GM12801 (cell line): Measurements from ENCODE around the gene NT5C.

Experiments used
- TF ChIP-seq, protein P1 (sequence below): IDR thresholded peaks from one replicate; pipeline ENCODE4 v1.5.1; 2011; ENCODE audit warnings: control low read depth; ENCODE audit not compliant: insufficient read length; ENCODE audit errors: extremely low read depth

Gene NT5C

DNA sequence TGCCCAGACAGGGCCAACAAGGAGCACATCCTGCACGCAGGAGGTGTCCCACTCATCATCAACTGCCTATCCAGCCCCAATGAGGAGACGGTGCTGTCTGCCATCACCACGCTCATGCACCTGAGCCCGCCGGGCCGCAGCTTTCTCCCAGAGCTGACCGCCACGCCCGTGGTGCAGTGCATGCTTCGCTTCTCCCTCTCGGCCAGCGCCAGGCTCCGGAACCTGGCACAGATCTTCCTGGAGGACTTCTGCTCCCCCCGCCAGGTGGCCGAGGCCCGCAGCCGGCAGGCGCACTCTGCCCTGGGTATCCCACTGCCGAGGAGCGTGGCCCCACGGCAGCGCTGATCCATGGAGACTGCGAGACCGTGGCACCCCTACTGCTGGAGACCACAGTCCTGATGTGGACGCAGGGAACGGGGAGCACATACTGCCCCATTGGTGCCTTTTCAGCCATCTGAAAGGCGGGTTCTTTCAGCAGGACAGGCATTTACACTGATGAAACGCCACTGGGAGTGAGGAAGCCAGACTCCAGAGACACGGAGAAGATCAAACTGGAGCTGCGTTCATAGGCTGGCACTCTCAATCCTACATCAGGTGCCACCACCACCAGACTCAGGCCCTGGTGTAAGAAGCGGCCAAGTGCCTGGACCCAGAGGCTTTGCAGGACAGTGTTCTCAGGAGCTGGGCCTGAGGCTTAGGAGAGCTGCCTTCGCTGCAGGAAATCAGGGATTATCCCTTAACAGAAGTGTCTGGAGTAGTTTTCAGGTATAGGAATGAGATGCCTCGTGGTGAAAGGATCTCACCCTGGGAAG is 2.6 kb downstream of the NT5C start:
- TF ChIP-seq, protein P1, sequence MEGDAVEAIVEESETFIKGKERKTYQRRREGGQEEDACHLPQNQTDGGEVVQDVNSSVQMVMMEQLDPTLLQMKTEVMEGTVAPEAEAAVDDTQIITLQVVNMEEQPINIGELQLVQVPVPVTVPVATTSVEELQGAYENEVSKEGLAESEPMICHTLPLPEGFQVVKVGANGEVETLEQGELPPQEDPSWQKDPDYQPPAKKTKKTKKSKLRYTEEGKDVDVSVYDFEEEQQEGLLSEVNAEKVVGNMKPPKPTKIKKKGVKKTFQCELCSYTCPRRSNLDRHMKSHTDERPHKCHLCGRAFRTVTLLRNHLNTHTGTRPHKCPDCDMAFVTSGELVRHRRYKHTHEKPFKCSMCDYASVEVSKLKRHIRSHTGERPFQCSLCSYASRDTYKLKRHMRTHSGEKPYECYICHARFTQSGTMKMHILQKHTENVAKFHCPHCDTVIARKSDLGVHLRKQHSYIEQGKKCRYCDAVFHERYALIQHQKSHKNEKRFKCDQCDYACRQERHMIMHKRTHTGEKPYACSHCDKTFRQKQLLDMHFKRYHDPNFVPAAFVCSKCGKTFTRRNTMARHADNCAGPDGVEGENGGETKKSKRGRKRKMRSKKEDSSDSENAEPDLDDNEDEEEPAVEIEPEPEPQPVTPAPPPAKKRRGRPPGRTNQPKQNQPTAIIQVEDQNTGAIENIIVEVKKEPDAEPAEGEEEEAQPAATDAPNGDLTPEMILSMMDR = no peak

GRCh38 chr17:75126954-75127353 is 4.6 kb downstream of the NT5C start:
- TF ChIP-seq, protein P1 = no peak

- TF ChIP-seq, protein P1 = no peak
Observed at GRCh38 chr17:75125984-75126383, 5.6 kb downstream of the NT5C start.

DNA sequence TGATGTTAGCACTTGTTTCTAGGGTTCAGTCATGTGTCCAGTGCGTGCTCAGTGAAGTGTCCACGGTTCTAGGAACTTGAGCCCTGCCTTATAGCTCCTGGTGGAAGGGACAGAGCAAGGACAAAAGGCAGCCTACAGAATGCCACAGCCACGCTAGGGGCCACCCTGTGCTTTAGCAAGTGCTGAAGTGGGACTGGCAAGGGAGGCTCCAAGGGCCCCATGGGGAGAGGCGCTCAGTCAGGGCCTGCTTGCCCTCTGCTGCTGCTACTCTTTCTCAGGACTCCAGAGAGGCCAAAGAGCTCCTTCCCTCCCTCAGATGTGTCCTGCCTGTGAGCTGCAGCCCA is 6.8 kb downstream of the NT5C start:
- TF ChIP-seq, protein P1 = no peak

- TF ChIP-seq, protein P1 = no peak
Observed at GRCh38 chr17:75124041-75124818, 7.3 kb downstream of the NT5C start.

DNA sequence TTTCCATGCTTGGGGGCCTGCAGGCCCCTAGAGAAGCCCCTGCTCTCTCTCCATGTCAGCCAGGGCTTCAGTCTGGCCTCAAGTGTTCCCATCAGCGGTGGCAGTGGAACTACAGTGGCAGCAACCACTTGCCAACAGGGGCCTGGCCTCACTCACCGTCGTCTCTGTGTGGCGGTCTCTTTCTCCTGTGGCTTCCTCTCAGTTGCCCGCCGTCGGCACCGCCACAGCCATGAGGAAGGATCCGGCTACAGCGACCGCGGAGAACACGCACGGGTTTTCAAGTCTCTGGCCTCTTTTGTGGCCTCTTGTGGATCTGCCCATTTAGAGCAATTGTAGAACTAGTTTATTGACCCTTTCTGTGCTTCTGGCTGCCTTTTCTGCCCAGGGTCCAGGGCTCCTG is 13.2 kb downstream of the NT5C start:
- TF ChIP-seq, protein P1 = no peak

- TF ChIP-seq, protein P1 = no peak
Observed at GRCh38 chr17:75116737-75117136, 14.8 kb downstream of the NT5C start.
